Upper lobe of left lung (tissue), 4 donors: ENCODE data around the gene KCNJ10.

Source experiments
- POLR2A ChIP-seq, 4 donors: fragments of 450-650 bp; IDR thresholded peaks; one replicate each; pipeline ENCODE4 v1.5.1; 2016 to 2017; ENCODE audit warnings: antibody characterized with exemption in 4 of 4, mild to moderate bottlenecking in 2 of 4
- TF ChIP-seq, protein P1 (sequence below), 6 experiments: fragments of 450-650 bp in 4 of 6; fragments of 200-600 bp in 2 of 6; sonication (generic) in 2 of 6; IDR thresholded peaks; one replicate each; pipeline ENCODE4 v1.5.1; 2016 to 2019; ENCODE audit warnings: antibody characterized with exemption in 6 of 6

DNA sequence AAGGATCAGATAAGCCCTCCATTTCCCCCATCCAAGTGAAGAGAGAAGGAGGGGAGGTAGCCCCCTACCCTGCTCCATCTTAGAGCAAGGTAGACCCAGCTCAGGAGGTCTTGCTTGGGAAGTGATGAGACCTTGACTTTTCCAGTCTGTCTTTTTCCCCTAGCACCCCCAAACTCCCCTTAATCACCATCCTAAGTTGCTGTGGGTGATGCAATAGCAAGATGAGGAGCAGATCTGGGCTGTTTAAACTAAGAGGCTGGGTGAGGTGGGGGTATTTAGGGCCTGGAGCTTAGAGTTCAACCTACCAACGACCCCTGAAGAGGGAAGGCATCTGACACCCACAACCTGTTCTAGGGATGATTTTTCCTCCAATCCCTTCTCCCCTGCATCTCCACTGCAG lies 47.3 kb upstream of the KCNJ10 start:
- TF ChIP-seq, protein P1, sequence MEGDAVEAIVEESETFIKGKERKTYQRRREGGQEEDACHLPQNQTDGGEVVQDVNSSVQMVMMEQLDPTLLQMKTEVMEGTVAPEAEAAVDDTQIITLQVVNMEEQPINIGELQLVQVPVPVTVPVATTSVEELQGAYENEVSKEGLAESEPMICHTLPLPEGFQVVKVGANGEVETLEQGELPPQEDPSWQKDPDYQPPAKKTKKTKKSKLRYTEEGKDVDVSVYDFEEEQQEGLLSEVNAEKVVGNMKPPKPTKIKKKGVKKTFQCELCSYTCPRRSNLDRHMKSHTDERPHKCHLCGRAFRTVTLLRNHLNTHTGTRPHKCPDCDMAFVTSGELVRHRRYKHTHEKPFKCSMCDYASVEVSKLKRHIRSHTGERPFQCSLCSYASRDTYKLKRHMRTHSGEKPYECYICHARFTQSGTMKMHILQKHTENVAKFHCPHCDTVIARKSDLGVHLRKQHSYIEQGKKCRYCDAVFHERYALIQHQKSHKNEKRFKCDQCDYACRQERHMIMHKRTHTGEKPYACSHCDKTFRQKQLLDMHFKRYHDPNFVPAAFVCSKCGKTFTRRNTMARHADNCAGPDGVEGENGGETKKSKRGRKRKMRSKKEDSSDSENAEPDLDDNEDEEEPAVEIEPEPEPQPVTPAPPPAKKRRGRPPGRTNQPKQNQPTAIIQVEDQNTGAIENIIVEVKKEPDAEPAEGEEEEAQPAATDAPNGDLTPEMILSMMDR (IDR thresholded peaks at IDR 0.05), result no peak
- no peak for TF ChIP-seq POLR2A (IDR thresholded peaks at IDR 0.05)
